Ramos (cell line): ENCODE data around the gene TMC5.

ENCODE experiments used
- in situ Hi-C: fragments of 300-500 bp; cut with MboI; formaldehyde crosslinking; loops from one replicate; pipeline ENCODE4 v1.14.3; 2022; ENCODE audit warnings: low sequenced_read_pairs; ENCODE audit not compliant: unreplicated experiment

The TMC5 gene

DNA sequence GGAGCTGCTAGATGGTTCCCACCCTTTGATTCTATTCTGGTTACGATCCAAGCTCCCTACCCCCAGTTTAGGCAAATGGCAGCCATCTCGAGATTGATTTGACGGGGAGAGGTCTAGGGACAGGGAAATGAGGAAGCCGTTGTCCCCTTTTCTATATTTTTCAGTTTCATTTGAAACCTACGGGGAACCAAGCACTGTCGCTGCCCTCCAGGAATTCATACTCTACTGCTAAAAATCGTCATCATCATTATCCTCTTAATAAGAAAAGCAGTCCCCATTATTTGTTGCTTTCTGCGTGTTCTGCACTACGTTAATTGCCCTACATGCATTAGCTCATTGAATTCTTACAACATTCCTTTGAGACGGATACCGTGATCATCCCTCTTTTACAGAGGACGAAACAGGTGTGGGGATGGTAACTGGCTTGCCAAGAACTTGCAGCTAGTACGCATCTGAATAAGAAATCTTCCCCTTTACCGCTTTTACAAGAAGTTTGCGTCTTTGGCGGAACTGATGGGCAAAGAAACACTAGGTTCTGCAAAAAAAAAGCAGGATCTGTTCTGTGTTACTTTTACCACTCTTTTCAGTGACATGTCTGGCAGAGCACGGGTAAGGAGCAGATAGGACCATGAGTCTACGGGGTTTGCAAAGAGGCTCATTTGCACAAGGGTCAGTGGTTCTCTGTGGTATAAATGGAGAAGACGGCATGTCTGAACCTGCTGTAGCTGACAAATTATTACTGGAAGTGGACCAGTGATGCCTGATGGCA, 107.1 kb downstream of the TMC5 start:
- in situ Hi-C loops, result loop anchor here (25.0 kb wide), 2 partner anchors 437 to 737 kb away; partner anchors contain the start of gene RPS15A

DNA sequence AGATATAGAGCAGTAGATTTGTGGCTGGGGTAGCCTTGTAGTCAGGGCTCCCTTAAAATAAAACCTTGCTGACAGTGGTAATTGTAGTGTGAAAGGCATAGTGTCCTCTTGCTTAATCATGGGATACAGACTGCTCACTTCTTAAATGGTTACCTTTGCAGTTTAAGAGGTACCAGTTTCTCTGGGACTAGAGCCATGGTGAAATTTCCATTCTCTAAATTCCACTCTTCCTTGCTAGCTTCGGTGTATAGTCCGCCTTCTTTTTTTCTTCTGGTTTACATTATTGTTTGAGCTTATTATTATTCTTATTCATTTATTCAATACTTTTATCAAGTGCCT, 107.7 kb downstream of the TMC5 start:
- in situ Hi-C loops, result loop anchor here (25.0 kb wide), 1 partner anchor 738 kb away; the partner anchor contains the start of gene RPS15A

DNA sequence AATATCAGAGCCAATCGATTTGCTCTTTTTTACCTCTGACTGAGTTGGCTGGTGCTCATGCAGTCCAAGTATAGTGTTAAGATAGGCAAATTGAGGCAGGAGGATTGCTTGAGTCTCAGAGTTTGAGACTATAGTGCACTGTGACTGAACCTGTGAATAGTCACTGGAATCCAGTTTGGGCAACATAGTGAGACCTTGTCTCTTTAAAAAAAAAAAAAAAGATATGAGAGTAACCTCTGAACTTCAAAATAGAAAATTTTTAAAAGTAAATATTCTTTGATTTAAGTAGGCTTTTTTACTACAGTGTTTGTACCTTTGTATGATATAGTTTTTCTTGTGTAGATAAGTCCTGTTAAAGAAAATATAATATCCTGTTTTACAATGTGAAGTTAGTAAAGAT, 109.5 kb downstream of the TMC5 start:
- in situ Hi-C loops, result loop anchor here (25.0 kb wide), 1 partner anchor 740 kb away; the partner anchor contains the start of gene RPS15A

DNA sequence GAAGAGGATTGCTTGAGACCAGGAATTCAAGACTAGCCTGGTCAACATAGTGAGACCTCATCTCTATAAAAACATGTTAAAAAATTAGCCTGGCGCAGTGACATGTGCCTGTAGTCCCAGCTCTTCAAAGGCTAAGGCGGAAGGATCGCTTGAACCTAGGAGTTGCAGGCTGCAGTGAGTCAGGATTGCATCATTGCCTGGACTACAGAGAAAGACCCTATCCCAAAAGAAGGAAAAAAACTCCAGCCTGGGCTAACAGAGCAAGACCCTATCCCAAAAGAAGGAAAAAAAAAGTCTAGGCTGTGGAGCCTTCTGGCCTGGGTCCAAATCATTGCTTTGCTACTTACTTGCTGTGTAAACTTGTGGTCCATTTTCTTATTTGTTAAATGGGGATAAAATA, 111.0 kb downstream of the TMC5 start:
- in situ Hi-C loops, result loop anchor here (25.0 kb wide), 1 partner anchor 741 kb away; the partner anchor contains the start of gene RPS15A

DNA sequence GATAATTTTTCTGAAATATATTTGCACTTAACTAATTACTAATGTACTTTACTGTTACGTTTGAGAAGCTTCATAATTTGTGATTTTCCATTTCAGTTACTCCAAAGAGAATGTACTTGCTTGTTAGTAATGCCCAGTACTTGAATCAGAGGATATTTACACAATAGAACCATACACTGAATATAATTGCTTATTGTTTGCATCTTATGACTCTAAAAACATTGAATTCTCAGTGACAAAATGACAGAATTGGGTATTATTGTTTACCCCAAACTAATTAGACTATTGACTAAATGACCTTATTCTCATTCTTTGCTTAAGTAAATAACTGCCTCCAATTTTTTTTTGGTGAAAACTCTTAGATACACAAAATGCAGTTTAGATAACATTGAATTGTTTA, 114.9 kb downstream of the TMC5 start:
- in situ Hi-C loops, result loop anchor here (25.0 kb wide), 1 partner anchor 745 kb away; the partner anchor contains the start of gene RPS15A

DNA sequence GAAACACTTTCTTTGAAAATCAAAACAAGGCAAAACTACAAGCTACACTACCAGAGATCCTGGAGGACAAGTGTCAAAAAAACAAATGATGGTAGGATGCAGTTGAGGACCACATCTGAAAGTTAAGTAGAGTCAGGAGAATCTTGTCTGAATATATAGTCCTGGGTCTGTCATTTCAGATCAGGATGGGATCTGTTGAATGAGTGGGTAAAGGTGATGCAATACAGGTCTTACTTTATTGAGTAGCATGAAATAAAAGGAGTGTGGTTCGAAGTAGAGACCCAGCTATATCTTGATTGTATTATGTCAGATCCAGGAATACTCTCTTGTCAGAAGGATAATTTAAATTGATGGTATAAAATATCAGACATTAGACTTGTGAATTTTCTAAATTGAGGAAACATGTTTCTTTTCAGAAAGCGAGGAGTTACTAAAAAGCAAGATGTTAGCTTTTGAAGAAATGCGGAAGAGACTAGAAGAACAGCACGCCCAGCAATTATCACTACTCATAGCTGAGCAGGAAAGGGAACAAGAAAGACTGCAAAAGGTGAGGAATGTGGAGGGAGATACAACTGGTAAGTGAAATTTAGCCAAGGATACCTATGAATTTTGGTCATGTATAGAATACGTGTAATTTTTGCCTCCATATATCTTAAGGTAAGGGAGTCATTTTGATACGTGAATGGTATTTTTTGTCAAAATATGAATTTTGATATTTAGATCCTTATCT, 122.7 kb downstream of the TMC5 start:
- in situ Hi-C loops, result loop anchor here (25.0 kb wide), 1 partner anchor 753 kb away; the partner anchor contains the start of gene RPS15A

DNA sequence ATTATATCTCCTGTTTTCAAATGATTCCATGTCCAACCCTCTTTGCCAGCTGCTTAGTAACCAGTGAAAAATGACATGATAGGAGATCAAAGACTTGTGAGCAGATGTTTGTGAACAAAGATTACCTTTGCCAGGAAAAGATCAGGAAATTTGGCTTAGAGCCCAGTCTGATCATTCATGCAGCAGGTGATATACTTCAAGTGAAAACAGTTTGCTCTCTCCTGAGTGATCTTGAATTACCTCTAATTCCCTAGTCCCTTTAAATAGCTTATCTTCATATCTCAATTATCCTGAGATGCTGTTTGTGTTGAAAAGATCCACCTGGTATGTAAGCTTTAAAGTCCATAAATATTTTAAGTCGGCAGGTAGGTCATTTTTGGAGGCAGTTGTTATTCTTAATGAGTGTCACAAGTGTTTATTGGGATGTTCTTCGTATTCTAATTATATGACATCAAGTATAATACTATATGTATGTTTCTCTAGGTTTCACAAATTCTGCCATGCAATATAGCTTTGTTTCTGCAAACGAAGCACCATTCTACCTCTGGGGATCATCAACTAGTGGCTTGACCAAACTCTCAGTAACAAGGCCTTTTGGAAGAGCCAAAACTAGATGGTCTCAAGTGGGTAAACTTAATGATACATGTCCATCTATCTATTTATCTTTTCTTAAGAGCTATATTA, 124.6 kb downstream of the TMC5 start:
- in situ Hi-C loops, result loop anchor here (25.0 kb wide), 1 partner anchor 755 kb away; the partner anchor contains the start of gene RPS15A

DNA sequence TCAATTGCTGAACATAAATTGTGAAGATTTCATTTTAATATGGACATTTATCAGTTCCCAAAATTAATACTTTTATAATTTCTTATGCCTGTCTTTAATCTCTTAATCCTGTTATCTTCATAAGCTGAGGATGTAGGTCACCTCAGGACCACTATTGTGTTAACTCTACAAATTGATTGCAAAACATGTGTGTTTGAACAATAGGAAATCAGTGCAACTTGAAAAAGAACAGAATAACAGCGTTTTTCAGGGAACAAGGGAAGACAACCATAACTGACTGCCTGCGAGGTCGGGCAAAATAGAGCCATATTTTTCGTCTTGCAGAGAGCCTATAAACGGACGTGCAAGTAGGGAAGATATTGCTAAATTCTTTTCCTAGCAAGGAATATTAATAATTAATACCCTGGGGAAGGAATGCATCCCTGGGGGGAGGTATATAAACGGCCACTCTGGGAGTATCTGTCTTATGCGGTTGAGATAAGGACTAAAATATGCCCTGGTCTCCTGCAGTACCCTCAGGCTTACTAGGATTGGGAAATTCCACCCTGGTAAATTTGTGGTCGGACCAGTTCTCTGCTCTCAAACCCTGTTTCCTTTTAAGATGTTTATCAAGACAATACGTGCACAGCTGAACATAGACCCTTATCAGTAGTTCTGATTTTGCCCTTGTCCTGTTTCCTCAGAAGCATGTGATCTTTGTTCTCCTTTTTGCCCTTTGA, 125.8 kb downstream of the TMC5 start:
- in situ Hi-C loops, result loop anchor here (25.0 kb wide), 1 partner anchor 756 kb away; the partner anchor contains the start of gene RPS15A

DNA sequence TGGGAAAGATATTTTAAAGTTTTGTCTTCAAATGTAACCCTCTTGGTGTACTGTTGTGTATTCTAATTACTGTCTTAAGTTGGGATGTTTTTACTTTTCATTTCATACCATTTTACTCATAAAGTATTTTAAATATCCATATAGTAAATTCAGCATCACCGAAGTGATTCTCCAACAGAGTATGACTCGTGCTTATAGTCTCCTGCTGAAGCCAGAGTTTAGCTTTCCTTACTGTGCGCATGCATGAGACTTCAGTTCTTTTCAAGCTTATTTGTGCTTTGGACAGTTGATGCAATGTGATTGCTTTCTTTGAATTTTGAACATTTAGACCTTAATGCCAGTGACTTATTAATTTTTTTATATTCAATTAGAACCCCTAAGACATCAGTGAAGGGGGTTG, 130.5 kb downstream of the TMC5 start:
- in situ Hi-C loops, result loop anchor here (25.0 kb wide), 1 partner anchor 761 kb away; the partner anchor contains the start of gene RPS15A
